Measurements from ENCODE around the gene MYO5C.

Gene MYO5C

GRCh38 chr15:52295421-52296001 lies at the start of gene MYO5C:
Gene MYO5C, minus strand, starts transcription at chr15:52295804. Its CDS starts 168 bp downstream, at chr15:52295636.
- no peak for TF ChIP-seq CTCF (conservative IDR thresholded peaks at IDR 0.05; ENCODE audit: low read length)
- no peak for DNase-seq (ENCODE audit: low read depth)
- peak within 1 kb of the TSS; percentile 22; the same call in 1 of the 2 replicates for H3K4me3 ChIP-seq (ENCODE audit: low read length)

- no peak for DNase-seq (ENCODE audit: low read depth)
- no peak overlapping the region for H3K4me3 ChIP-seq (ENCODE audit: low read length)
- no peak for TF ChIP-seq CTCF (conservative IDR thresholded peaks at IDR 0.05; ENCODE audit: low read length)
Measured at GRCh38 chr15:52344592-52344991, 49.0 kb upstream of the MYO5C start.

GRCh38 chr15:52343831-52344230 lies 48.2 kb upstream of the MYO5C start:
- TF ChIP-seq CTCF (conservative IDR thresholded peaks at IDR 0.05; ENCODE audit: low read length) = no peak
- DNase-seq (ENCODE audit: low read depth) = peak; percentile 62
- no peak overlapping the region for H3K4me3 ChIP-seq (ENCODE audit: low read length)

GRCh38 chr15:52340093-52340492 lies 44.5 kb upstream of the MYO5C start:
- H3K4me3 ChIP-seq (ENCODE audit: low read length) = no peak overlapping the region
- TF ChIP-seq CTCF (conservative IDR thresholded peaks at IDR 0.05; ENCODE audit: low read length) = no peak
- no peak for DNase-seq (ENCODE audit: low read depth)

- no peak overlapping the region for H3K4me3 ChIP-seq (ENCODE audit: low read length)
- DNase-seq (ENCODE audit: low read depth) = no peak
- TF ChIP-seq CTCF (conservative IDR thresholded peaks at IDR 0.05; ENCODE audit: low read length) = no peak
Measured at GRCh38 chr15:52338891-52339290, 43.3 kb upstream of the MYO5C start.

- H3K4me3 ChIP-seq (ENCODE audit: low read length) = no peak overlapping the region
- TF ChIP-seq CTCF (conservative IDR thresholded peaks at IDR 0.05; ENCODE audit: low read length) = no peak
- no peak for DNase-seq (ENCODE audit: low read depth)
Measured at GRCh38 chr15:52338058-52338457, 42.5 kb upstream of the MYO5C start.

GRCh38 chr15:52337198-52337853 lies 41.7 kb upstream of the MYO5C start:
- peak; percentile 59 for DNase-seq (ENCODE audit: low read depth)
- H3K4me3 ChIP-seq (ENCODE audit: low read length) = no peak overlapping the region
- no peak for TF ChIP-seq CTCF (conservative IDR thresholded peaks at IDR 0.05; ENCODE audit: low read length)
